Neural progenitor cell (in vitro differentiated cells): ENCODE results near the gene CAPG. TPM values are rescaled to one million over a fixed set of nuclear protein-coding genes. Genes with fewer than 3 reads are reported as not detected.

Experiments used
- DNase-seq: peaks from one replicate; pipeline ENCODE4 v3.0.0-alpha.2; 2016; ENCODE audit warnings: low spot score
- H2AFZ ChIP-seq: fragments of 200-600 bp; sonication (generic); replicated peaks from 2 replicates; pipeline ENCODE4 v1.6.1; 2016; ENCODE audit warnings: antibody characterized with exemption
- H3F3A ChIP-seq: fragments of 200-600 bp; sonication (generic); 2 replicates; pipeline ENCODE4 v1.6.1; 2016; ENCODE audit warnings: antibody characterized with exemption, low read depth
- H3K27ac ChIP-seq: fragments of 200-600 bp; sonication (generic); 2 replicates; pipeline ENCODE4 v1.5.1; 2016; ENCODE audit warnings: mild to moderate bottlenecking
- H3K27me3 ChIP-seq: fragments of 200-600 bp; sonication (generic); 2 replicates; pipeline ENCODE4 v1.6.1; 2016; ENCODE audit warnings: mild to moderate bottlenecking, moderate library complexity
- H3K36me3 ChIP-seq: fragments of 200-600 bp; sonication (generic); 2 replicates; pipeline ENCODE4 v1.5.1; 2016
- H3K4me1 ChIP-seq: fragments of 200-600 bp; sonication (generic); 2 replicates; pipeline ENCODE4 v1.6.1; 2016; ENCODE audit warnings: mixed run types
- H3K4me2 ChIP-seq: fragments of 200-600 bp; sonication (generic); 2 replicates; pipeline ENCODE4 v1.6.1; 2016
- H3K4me3 ChIP-seq: fragments of 200-600 bp; sonication (generic); 2 replicates; pipeline ENCODE4 v1.5.1; 2016
- H3K79me2 ChIP-seq: fragments of 200-600 bp; sonication (generic); 2 replicates; pipeline ENCODE4 v1.6.1; 2016; ENCODE audit warnings: low read depth
- H3K9ac ChIP-seq: fragments of 200-600 bp; sonication (generic); 2 replicates; pipeline ENCODE4 v1.6.1; 2016
- H3K9me3 ChIP-seq: fragments of 200-600 bp; sonication (generic); 2 replicates; pipeline ENCODE4 v1.5.1; 2016; ENCODE audit warnings: low read depth
- H4K20me1 ChIP-seq: fragments of 200-600 bp; sonication (generic); 2 replicates; pipeline ENCODE4 v1.6.1; 2016; ENCODE audit warnings: low read depth
- H3K27ac Mint-ChIP-seq: 3 replicates; pipeline ENCODE4 v1.8.0; 2021; ENCODE audit warnings: mixed read lengths
- H3K27me3 Mint-ChIP-seq: 2 replicates; pipeline ENCODE4 v1.8.0; 2022; ENCODE audit warnings: low read depth, mild to moderate bottlenecking, inconsistent platforms, moderate library complexity, mixed read lengths; ENCODE audit not compliant: insufficient read depth
- H3K36me3 Mint-ChIP-seq: 3 replicates; pipeline ENCODE4 v1.8.0; 2021; ENCODE audit warnings: mixed read lengths
- H3K4me1 Mint-ChIP-seq: 3 replicates; pipeline ENCODE4 v1.8.0; 2021; ENCODE audit warnings: mixed read lengths
- H3K4me3 Mint-ChIP-seq: 3 replicates; pipeline ENCODE4 v1.8.0; 2021; ENCODE audit warnings: mild to moderate bottlenecking, moderate library complexity, mixed read lengths
- H3K9me3 Mint-ChIP-seq: 3 replicates; pipeline ENCODE4 v1.8.0; 2020; ENCODE audit warnings: mixed read lengths
- CTCF ChIP-seq: fragments of 200-600 bp; sonication (generic); IDR thresholded peaks from 2 replicates; pipeline ENCODE4 v1.5.1; 2017; ENCODE audit warnings: antibody characterized with exemption, mild to moderate bottlenecking
- EZH2 ChIP-seq: fragments of 200-600 bp; sonication (generic); IDR thresholded peaks from 2 replicates; pipeline ENCODE4 v1.6.1; 2017; ENCODE audit warnings: antibody characterized with exemption, mild to moderate bottlenecking, moderate library complexity
- EZH2phosphoT487 ChIP-seq: fragments of 200-600 bp; sonication (generic); IDR thresholded peaks from 2 replicates; pipeline ENCODE4 v1.6.1; 2017; ENCODE audit warnings: antibody characterized with exemption
- total RNA-seq: library from RNA; depleted of rRNA; stranded (reverse); fragments of >200 nt; gene quantifications from 2 replicates; pipeline ENCODE4 v1.2.3, GENCODE V29; 2015; ENCODE audit warnings: low replicate concordance

Gene CAPG
- total RNA-seq, 1 donor from 2014 or later, result 23.9 TPM

- H3K27me3 ChIP-seq, result no peaks in the 10 kb centered on the region
- peaks cover 8% of the 10 kb centered on the region for H3K9me3 Mint-ChIP-seq
- no peak overlapping the region for H3K9ac ChIP-seq
- no peak overlapping the region for H3K4me3 ChIP-seq
- peak overlapping the region; percentile 7 for H3K27ac Mint-ChIP-seq
- no peaks in the 10 kb centered on the region for H3K9me3 ChIP-seq
- no peaks in the 10 kb centered on the region for H4K20me1 ChIP-seq
- H3K27me3 Mint-ChIP-seq, result peaks cover 7% of the 10 kb centered on the region
- no peak overlapping the region for H3K4me2 ChIP-seq
- H3K36me3 Mint-ChIP-seq, result peaks cover 3% of the 10 kb centered on the region
- no peaks in the 10 kb centered on the region for H3K4me1 Mint-ChIP-seq
- no peaks in the 10 kb centered on the region for H3K79me2 ChIP-seq
- DNase-seq, result no peak
- H3K4me1 ChIP-seq, result no peaks in the 10 kb centered on the region
- H3K27ac ChIP-seq, result no peak overlapping the region
- no peaks in the 10 kb centered on the region for H3K36me3 ChIP-seq
- H3K4me3 Mint-ChIP-seq, result no peak overlapping the region
- no peaks in the 10 kb centered on the region for H3F3A ChIP-seq
- no peak overlapping the region for H2AFZ ChIP-seq
- TF ChIP-seq EZH2phosphoT487, result no peak
- no peak for TF ChIP-seq CTCF
- TF ChIP-seq EZH2, result no peak
Observed at GRCh38 chr2:85399183-85399455, 11.0 kb downstream of the CAPG start.

- no peak overlapping the region for H3K27ac ChIP-seq
- H3F3A ChIP-seq, result no peaks in the 10 kb centered on the region
- Mint-ChIP-seq H3K36me3 (peaks cover 3% of the 10 kb centered on the region), H3K27me3 (peaks cover 7% of the 10 kb centered on the region), H3K4me1 (no peaks in the 10 kb centered on the region), H3K4me3 (no peak overlapping the region), H3K9me3 (peaks cover 6% of the 10 kb centered on the region), H3K27ac (peak overlapping the region; percentile 7)
- no peaks in the 10 kb centered on the region for H3K79me2 ChIP-seq
- H3K4me1 ChIP-seq, result no peaks in the 10 kb centered on the region
- no peak overlapping the region for H3K4me3 ChIP-seq
- H3K4me2 ChIP-seq, result no peak overlapping the region
- TF ChIP-seq EZH2phosphoT487, result no peak
- TF ChIP-seq CTCF, result no peak
- no peaks in the 10 kb centered on the region for H3K36me3 ChIP-seq
- no peak overlapping the region for H2AFZ ChIP-seq
- no peaks in the 10 kb centered on the region for H3K27me3 ChIP-seq
- H4K20me1 ChIP-seq, result no peaks in the 10 kb centered on the region
- H3K9ac ChIP-seq, result no peak overlapping the region
- no peak for DNase-seq
- H3K9me3 ChIP-seq, result no peaks in the 10 kb centered on the region
Observed at GRCh38 chr2:85398426-85399182, 11.6 kb downstream of the CAPG start.

GRCh38 chr2:85397925-85398331, 12.2 kb downstream of the CAPG start:
- Histone ChIP-seq H3K4me2 (no peak overlapping the region), H3K4me1 (no peaks in the 10 kb centered on the region), H3K27me3 (no peaks in the 10 kb centered on the region), H4K20me1 (no peaks in the 10 kb centered on the region), H3K9ac (no peak overlapping the region), H3K4me3 (no peak overlapping the region), H3K9me3 (no peaks in the 10 kb centered on the region), H2AFZ (no peak overlapping the region), H3K36me3 (no peaks in the 10 kb centered on the region), H3K27ac (no peak overlapping the region), H3K79me2 (no peaks in the 10 kb centered on the region), H3F3A (no peaks in the 10 kb centered on the region)
- Mint-ChIP-seq H3K36me3 (no peaks in the 10 kb centered on the region), H3K27me3 (peaks cover 6% of the 10 kb centered on the region), H3K4me1 (no peaks in the 10 kb centered on the region), H3K27ac (no peak overlapping the region), H3K4me3 (no peak overlapping the region), H3K9me3 (peaks cover 1% of the 10 kb centered on the region)
- no peak for TF ChIP-seq EZH2phosphoT487
- TF ChIP-seq EZH2, result no peak
- no peak for TF ChIP-seq CTCF
- no peak for DNase-seq
